Suprapubic skin (tissue), 4 donors: ENCODE data around the gene DIAPH3.

Experiments
- CTCF ChIP-seq, 2 donors: fragments of 200-600 bp in 1 of 2; fragments of 450-650 bp in 1 of 2; sonication (generic) in 1 of 2; IDR thresholded peaks; one replicate each; pipeline ENCODE4 v1.5.1; 2016 to 2019; ENCODE audit warnings: antibody characterized with exemption in 2 of 2, mild to moderate bottlenecking in 1 of 2, moderate library complexity in 1 of 2
- EP300 ChIP-seq: sonication (generic); formaldehyde crosslinking; IDR thresholded peaks from one replicate; pipeline ENCODE4 v1.6.1; 2017; ENCODE audit warnings: antibody characterized with exemption
- POLR2A ChIP-seq, 2 donors: fragments of 450-650 bp; IDR thresholded peaks; one replicate each; pipeline ENCODE4 v1.6.1; 2017; ENCODE audit warnings: antibody characterized with exemption in 2 of 2, mild to moderate bottlenecking in 2 of 2, moderate library complexity in 2 of 2
- POLR2AphosphoS5 ChIP-seq, 3 donors: sonication (generic); formaldehyde crosslinking; IDR thresholded peaks; one replicate each; pipeline ENCODE4 v1.6.1; 2017; ENCODE audit warnings: antibody characterized with exemption in 3 of 3

DNA sequence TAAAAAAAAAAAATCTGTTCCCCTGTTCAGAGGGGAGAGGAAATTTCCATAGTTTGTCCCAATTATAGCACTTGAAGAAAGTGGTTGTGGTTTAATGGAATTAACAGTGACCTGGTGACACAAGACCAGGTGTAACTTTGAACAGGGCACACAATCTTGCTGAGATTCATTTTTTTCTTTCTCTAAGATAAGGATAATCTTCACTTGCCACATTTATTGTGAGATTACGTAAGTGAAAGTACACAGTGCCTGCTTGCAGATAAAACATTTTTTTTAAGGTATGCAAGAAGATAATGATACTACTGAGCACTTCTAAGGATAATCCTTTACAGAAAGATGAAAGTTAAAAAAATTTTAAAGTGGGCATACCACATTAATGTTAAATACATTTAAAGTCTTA lies 448.1 kb downstream of the DIAPH3 start:
- TF ChIP-seq CTCF (IDR thresholded peaks at IDR 0.05) (no peak), POLR2A (IDR thresholded peaks at IDR 0.05) (no peak), POLR2AphosphoS5 (IDR thresholded peaks at IDR 0.05) (no peak), EP300 (no peak)
